DND-41 (cell line): ENCODE data around the gene LHX6.
A peak's percentile ranks its signal among the peaks of the same experiment; 100 is the strongest.

ENCODE experiments used
- ATAC-seq: fragments of 200-7000 bp; cut with Tn5 transposase; 3 replicates; pipeline ENCODE4 v1.9.1; 2021; ENCODE audit warnings: low read depth; ENCODE audit not compliant: insufficient read depth
- DNase-seq: peaks from one replicate; pipeline ENCODE4 v3.0.0-alpha.2; 2020
- H2AFZ ChIP-seq: 2 replicates; pipeline ENCODE4 v1.6.0; 2012; ENCODE audit warnings: low read depth, low read length
- H3K27ac ChIP-seq: 2 replicates; pipeline ENCODE4 v1.5.1; 2012; ENCODE audit warnings: low read length, inconsistent platforms
- H3K27me3 ChIP-seq: fragments of 200-600 bp; sonication (generic); 2 replicates; pipeline ENCODE4 v1.6.0; 2012; ENCODE audit warnings: low read length, mild to moderate bottlenecking, inconsistent platforms; ENCODE audit not compliant: insufficient read depth, poor library complexity
- H3K36me3 ChIP-seq: 2 replicates; pipeline ENCODE4 v1.5.1; 2012; ENCODE audit warnings: low read length, inconsistent platforms; ENCODE audit not compliant: insufficient read depth
- H3K4me1 ChIP-seq: 2 replicates; pipeline ENCODE4 v1.5.1; 2012; ENCODE audit warnings: mild to moderate bottlenecking, low read length; ENCODE audit not compliant: insufficient read depth
- H3K4me2 ChIP-seq: 2 replicates; pipeline ENCODE4 v1.6.0; 2012; ENCODE audit warnings: mild to moderate bottlenecking, moderate library complexity, low read length, inconsistent platforms; ENCODE audit not compliant: insufficient read depth
- H3K4me3 ChIP-seq, 2 experiments: fragments of 200-600 bp in 1 of 2; shearing (Covaris generic) in 1 of 2; 2 replicates each; pipeline ENCODE4 v1.5.1; 2012 to 2016; ENCODE audit warnings: inconsistent platforms in 2 of 2, low read length in 2 of 2, mild to moderate bottlenecking in 2 of 2, low read depth in 1 of 2, moderate library complexity in 1 of 2
- H3K79me2 ChIP-seq: 2 replicates; pipeline ENCODE4 v1.6.0; 2012; ENCODE audit warnings: low read length, inconsistent platforms; ENCODE audit not compliant: insufficient read depth
- H3K9ac ChIP-seq: 2 replicates; pipeline ENCODE4 v1.6.0; 2012; ENCODE audit warnings: low read depth, mild to moderate bottlenecking, inconsistent platforms, low read length, moderate library complexity
- H3K9me3 ChIP-seq: 2 replicates; pipeline ENCODE4 v1.5.1; 2012; ENCODE audit warnings: low read length, moderate library complexity, mild to moderate bottlenecking, inconsistent platforms; ENCODE audit not compliant: insufficient read depth, severe bottlenecking
- H4K20me1 ChIP-seq: 2 replicates; pipeline ENCODE4 v1.6.0; 2012; ENCODE audit warnings: low read length; ENCODE audit not compliant: insufficient read depth
- CTCF ChIP-seq: IDR thresholded peaks from 2 replicates; pipeline ENCODE4 v1.5.1; 2012; ENCODE audit warnings: borderline replicate concordance, low read length, moderate library complexity, mild to moderate bottlenecking; ENCODE audit not compliant: poor library complexity, severe bottlenecking; ENCODE audit errors: extremely low read depth
- EZH2 ChIP-seq: IDR thresholded peaks from 3 replicates; pipeline ENCODE4 v1.6.1; 2012; ENCODE audit warnings: borderline replicate concordance, low read depth, mild to moderate bottlenecking, moderate library complexity, low read length, inconsistent platforms; ENCODE audit not compliant: severe bottlenecking

The LHX6 gene

GRCh38 chr9:122274055-122274454 lies 45.3 kb upstream of the LHX6 start:
- H3K4me3 ChIP-seq, result no peak overlapping the region
- H3K27ac ChIP-seq, result no peak overlapping the region
- no peak for ATAC-seq
- no peak for DNase-seq
- H3K9ac ChIP-seq, result no peak overlapping the region
- H2AFZ ChIP-seq, result no peak overlapping the region
- peaks cover 3% of the 10 kb centered on the region for H3K9me3 ChIP-seq
- H3K27me3 ChIP-seq, result no peaks in the 10 kb centered on the region
- no peaks in the 10 kb centered on the region for H4K20me1 ChIP-seq
- H3K4me1 ChIP-seq, result no peaks in the 10 kb centered on the region
- TF ChIP-seq CTCF (no peak), EZH2 (no peak)
- H3K4me2 ChIP-seq, result no peak overlapping the region
- peaks cover 52% of the 10 kb centered on the region for H3K79me2 ChIP-seq
- peaks cover 39% of the 10 kb centered on the region for H3K36me3 ChIP-seq

- no peaks in the 10 kb centered on the region for H4K20me1 ChIP-seq
- DNase-seq (no peak), ATAC-seq (no peak)
- no peak overlapping the region for H3K4me2 ChIP-seq
- H2AFZ ChIP-seq, result no peak overlapping the region
- H3K27me3 ChIP-seq, result no peaks in the 10 kb centered on the region
- peaks cover 16% of the 10 kb centered on the region for H3K36me3 ChIP-seq
- no peak for TF ChIP-seq EZH2
- no peak for TF ChIP-seq CTCF
- H3K9me3 ChIP-seq, result no peaks in the 10 kb centered on the region
- H3K79me2 ChIP-seq, result peaks cover 56% of the 10 kb centered on the region
- H3K4me1 ChIP-seq, result peaks cover 22% of the 10 kb centered on the region
- no peak overlapping the region for H3K9ac ChIP-seq
- H3K27ac ChIP-seq, result no peak overlapping the region
- H3K4me3 ChIP-seq, result no peak overlapping the region
These were observed 39.5 kb upstream of the LHX6 start for GRCh38 chr9:122268041-122268814.

GRCh38 chr9:122265149-122265915 lies 36.6 kb upstream of the LHX6 start:
- H3K36me3 ChIP-seq, result peaks cover 14% of the 10 kb centered on the region
- peak overlapping the region; percentile 83 for H3K4me2 ChIP-seq
- H3K4me3 ChIP-seq, result peak overlapping the region; percentile 64 to 97
- H3K9me3 ChIP-seq, result no peaks in the 10 kb centered on the region
- peaks cover 5% of the 10 kb centered on the region; the same call in 1 of the 2 replicates for H4K20me1 ChIP-seq
- peak overlapping the region; percentile 92 for H2AFZ ChIP-seq
- H3K79me2 ChIP-seq, result peaks cover 65% of the 10 kb centered on the region
- H3K27ac ChIP-seq, result peak overlapping the region; percentile 90
- peak; percentile 10 for TF ChIP-seq CTCF
- no peak for TF ChIP-seq EZH2
- peak overlapping the region; percentile 70 for H3K9ac ChIP-seq
- peaks cover 40% of the 10 kb centered on the region for H3K4me1 ChIP-seq
- H3K27me3 ChIP-seq, result no peaks in the 10 kb centered on the region
- ATAC-seq (peak; percentile 46; the same call in 2 of the 3 replicates), DNase-seq (peak; percentile 10)
